ELR (cell line): ENCODE data around the gene ZMAT5.
A peak's percentile ranks its signal among the peaks of the same experiment; 100 is the strongest.
"Not testable (repeated sequence)": the region's sequence is repeated elsewhere in the genome, so short reads cannot be mapped to it uniquely, and the experiment has no call there.

Experiments
- DNase-seq: peaks from one replicate; pipeline ENCODE4 v3.0.0-alpha.2; 2015; ENCODE audit warnings: low read depth

The ZMAT5 gene

GRCh38 chr22:29786031-29786430 is 19.2 kb upstream of the ZMAT5 start:
- no peak for DNase-seq

DNA sequence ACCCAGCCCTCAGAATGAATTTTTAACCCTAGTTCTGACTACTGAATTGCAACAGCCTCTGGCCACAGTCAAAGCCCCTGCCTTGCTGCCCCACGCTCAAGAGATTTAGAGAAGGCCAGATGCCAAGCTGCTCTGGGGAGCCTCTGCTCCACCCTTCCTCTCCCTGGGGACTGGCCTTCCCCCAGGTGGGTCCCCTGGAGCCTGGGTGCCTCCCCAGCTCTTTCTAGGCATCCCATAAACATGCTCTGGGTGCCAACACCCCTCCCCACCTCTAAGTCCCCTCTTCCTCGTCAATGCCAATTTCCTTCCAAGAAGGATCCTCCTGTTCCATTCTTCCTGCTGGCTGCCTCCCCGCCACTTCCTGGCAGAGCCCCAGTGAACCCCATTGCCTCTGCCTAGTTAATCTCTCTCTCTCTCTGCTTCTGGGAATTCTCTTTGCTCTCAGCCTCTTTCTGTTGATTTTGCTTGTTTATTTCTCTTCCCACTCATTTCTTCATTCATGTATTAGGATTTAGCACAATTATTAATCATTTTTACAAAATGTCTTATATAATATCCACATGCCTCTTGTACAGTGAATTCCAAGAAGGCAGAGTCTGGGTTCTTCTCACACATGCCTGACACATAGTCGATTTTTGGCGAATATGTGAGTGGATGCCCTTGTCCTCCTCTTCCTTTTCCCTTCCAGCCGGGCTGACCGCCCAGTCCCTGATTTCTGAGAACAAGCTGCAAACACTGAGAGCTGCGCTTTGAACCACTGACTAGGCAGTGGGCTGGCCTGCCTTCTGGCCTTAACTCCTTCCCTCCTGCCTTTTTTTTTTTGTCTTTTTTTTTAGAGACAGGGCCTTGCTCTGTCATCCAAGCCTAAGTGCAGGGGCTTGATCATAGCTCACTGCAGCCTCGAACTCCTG is 17.9 kb upstream of the ZMAT5 start:
- DNase-seq, result no peak

- DNase-seq, result no peak
Measured at GRCh38 chr22:29782061-29782845, 15.4 kb upstream of the ZMAT5 start.

GRCh38 chr22:29780748-29781676 is 14.2 kb upstream of the ZMAT5 start:
- peak; percentile 94 for DNase-seq

- DNase-seq, result no peak
Measured at GRCh38 chr22:29780220-29780619, 13.4 kb upstream of the ZMAT5 start.

GRCh38 chr22:29773233-29773632 is 6.4 kb upstream of the ZMAT5 start:
- peak; percentile 81 for DNase-seq

DNA sequence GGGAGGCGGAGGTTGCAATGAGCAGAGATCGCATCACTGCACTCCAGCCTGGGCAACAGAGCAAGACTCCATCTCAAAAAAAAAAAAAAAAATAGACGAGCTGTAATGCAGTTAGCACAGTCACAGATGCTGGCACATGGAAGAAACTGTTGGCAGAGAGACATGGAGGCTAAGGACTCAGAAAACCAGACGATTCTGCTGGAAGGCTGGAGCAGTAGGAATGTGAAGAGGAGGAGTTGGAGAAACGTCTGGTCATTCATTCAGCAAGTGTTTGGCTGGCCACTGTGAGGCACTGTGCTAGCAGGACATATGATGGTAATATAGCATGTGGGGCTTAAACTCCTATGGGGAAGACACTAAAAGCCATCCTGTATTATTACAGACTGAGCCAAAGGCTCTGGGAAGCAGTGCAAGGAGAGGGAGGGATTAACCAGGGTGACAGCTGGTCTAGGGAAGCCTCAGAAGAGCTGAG is 5.4 kb upstream of the ZMAT5 start:
- DNase-seq, result peak; percentile 71

GRCh38 chr22:29769723-29770321 is 3.0 kb upstream of the ZMAT5 start:
- DNase-seq, result no peak

DNA sequence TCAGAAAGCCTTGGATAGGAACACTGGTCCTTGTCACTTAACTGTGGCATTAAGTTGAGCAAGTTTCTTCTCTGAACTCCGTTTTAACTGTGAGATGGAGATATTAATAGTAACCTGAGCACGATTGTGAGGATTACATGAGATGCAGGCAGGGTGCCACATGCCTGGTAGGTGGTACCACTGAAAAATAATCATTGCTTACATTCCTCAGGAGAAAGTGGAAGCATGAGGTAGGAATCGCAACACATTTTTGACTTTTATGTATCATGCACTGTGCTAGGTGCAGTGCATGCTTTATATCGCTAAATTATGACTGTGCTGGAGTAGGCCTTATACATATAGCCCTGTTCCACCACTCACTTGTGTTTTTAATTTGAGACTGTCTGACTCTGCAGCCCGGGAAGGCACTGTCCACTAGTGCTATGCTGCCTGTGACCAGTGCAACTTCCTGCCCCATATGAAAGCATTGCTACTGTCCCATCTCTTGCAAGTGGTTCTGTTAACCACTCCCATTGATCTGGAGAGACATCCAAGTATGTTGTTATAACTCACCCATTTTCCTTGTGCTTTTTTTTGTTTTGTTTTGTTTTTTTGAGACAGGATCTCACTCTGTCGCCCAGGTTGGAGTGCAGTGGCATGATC is 1.4 kb upstream of the ZMAT5 start:
- DNase-seq, result peak; percentile 34

DNA sequence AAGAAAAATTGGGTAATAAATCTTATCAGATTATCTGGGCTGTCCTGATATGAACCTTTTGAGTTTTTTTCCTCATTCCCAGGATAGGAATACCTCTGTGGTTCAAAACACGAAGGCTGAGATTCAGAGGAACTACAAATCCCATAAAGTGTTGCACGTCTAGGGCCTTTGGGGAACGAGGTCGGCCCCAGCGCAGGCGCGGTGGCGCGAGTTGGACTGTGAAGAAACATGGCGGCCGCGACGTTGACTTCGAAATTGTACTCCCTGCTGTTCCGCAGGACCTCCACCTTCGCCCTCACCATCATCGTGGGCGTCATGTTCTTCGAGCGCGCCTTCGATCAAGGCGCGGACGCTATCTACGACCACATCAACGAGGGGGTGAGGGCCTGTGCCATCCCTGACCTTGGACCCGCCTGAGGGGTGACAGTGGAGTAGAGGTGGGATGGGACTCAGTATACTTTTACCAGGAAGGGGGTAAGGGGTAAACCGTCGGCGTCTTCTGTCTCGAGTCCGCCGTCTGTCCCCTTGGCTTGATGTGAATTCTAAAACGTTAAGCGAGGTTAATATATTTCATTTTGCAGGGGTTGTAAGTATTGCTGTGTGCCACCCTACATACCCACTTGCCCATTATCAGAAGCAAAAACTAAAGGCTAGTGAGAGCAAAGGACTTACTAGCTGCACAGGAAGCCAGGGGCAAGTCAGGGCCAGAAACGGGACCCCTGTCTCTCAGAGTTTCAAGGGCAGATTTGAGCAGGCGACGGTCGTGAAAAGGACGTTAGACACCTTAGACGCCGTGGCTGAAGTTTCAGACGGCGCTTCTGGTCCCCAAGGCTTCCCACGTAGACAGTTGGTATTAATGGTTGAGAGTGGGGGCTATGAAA is 604 bp upstream of the ZMAT5 start, which contains the start of gene UQCR10:
Gene UQCR10 (plus strand): TSS at position 199 of the 881 bp plus-strand sequence. CDS start 30 bp downstream, at position 229.
- peak; percentile 91 for DNase-seq

- no peak for DNase-seq
Measured at GRCh38 chr22:29765905-29766631, 739 bp downstream of the ZMAT5 start.

- no peak for DNase-seq
Measured at GRCh38 chr22:29762263-29762662, 4.5 kb downstream of the ZMAT5 start.

GRCh38 chr22:29758959-29759358 is 7.8 kb downstream of the ZMAT5 start:
- no peak for DNase-seq

DNA sequence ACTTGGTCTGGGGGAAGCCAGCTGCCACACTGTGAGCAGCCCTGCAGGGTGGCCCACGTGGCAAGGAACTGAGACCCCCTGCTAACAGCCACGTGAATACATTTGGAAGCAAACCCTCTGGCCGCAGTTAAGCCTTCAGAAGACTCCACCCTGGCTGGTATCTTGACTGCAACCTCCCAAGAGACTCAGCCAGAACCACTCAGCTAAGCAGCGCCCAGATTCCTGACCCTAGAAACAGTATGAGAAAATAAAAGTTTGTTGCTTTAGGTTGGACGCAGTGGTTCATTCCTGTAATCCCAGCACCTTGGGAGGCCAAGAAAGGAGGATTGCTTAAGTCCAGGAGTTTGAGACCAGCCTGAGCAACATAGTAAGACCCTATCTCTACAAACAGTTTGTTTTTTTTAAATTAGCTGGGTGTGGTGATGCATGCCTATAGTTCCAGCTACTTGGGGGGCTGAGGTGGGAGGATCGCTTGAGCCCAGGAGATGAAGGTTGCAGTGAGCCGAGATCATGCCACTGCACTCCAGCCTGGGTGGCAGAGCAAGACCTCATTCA is 8.7 kb downstream of the ZMAT5 start:
- DNase-seq, result no peak

DNA sequence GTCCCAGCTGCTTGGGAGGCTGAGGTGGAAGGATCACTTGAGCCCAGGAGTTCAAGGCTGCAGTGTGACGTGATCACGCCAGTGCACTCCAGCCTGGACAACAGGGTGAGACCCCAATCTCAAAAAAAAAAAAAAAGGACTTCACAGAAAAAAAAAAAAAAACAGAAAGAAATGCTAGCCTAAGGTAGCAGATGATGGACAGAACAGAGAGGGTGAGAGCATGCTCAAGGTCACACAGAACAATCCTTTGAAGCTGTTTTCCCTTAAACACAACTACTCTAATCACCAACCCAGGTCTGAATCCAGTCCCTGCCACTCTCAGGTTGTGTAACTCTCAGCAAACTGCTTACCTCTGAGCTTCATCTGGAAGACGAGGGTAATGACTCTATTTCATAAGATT is 9.7 kb downstream of the ZMAT5 start:
- no peak for DNase-seq

DNA sequence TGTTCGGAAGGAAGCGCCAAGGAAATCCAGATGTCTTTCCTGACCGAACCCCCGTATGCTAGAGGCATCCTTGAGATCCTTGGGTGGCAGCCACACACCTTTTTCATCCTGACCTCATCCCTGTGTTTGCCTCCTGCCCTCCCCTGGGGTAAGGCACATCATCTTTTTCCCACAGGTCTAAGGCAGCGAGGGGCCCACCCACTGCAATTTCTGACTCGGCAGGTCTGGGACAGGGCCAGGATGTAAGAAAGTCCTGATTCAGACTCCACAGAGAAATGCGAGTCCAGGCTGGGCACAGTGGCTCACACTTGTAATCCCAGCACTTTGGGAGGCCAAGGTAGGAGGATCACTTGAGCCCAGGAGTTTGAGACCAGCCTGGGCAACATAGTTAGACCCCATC is 10.5 kb downstream of the ZMAT5 start:
- DNase-seq, result no peak

DNA sequence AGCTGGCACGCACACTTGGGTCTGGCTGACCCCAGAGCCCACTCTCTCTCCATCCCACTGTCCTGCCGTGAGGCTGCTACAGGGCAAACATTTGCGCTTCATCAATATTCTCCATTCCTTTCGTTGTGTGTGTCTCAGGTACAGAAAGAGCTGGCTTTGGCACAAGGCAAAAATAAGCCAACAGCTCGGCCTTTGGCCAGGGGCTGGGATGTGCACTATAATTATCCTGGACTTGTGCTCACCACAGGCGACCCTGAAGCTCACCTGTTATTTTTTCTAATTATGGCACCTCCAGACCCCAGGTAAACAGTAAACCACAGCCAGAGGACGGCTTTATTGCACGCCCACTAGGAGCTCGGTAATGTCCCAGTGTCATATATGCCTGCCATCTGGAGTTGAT is 10.9 kb downstream of the ZMAT5 start:
- DNase-seq, result no peak

DNA sequence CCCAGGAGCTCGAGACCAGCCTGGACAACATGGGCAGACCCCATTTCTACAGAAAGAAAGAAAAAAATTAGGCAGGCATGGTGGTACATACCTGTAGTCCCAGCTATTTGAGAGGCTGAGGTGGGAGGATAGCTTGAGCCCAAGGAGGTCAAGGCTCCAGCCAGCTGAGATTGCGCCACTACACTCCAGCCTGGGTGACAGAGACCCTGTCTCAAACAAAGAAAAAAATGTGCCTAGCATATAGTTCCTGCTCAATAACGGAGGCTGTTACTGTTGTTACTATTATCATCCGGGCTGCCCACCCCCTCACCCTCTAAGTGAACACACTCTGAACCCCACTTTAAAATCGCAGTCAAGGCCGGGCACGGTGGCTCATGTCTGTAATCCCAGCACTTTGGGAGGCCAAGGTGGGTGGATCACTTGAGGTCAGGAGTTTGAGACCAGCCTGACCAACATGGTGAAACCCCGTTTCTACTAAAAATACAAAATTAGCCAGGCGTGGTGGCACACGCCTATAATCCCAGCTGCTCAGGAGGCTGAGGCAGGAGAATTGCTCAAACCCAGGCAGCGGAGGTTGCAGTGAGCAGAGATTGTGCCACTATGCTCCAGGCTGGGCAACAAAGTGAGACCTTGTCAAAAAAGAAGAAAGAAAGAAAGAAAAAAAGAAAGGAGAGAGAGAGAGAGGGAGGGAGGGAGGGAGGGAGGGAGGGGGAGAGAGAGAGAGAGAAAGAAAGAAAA is 12.0 kb downstream of the ZMAT5 start:
- DNase-seq, result not testable (repeated sequence)
